GM13976 (cell line): ENCODE data around the gene LYST.
"Not testable (repeated sequence)": the region's sequence is repeated elsewhere in the genome, so short reads cannot be mapped to it uniquely, and the experiment has no call there.

Experiments used
- DNase-seq: peaks from one replicate; pipeline ENCODE4 v3.0.0; 2012; ENCODE audit warnings: low spot score
- CTCF ChIP-seq: IDR thresholded peaks from 2 replicates; pipeline ENCODE4 v1.5.1; 2012; ENCODE audit warnings: borderline replicate concordance, mild to moderate bottlenecking; ENCODE audit not compliant: insufficient read depth; ENCODE audit errors: extremely low read depth, missing control alignments, control extremely low read depth
- in situ Hi-C: fragments of 300-500 bp; cut with MboI; formaldehyde crosslinking; loops from one replicate; pipeline ENCODE4 v1.12.0; 2022; ENCODE audit warnings: low sequenced_read_pairs, mixed read lengths, inconsistent platforms; ENCODE audit not compliant: unreplicated experiment

LYST gene

DNA sequence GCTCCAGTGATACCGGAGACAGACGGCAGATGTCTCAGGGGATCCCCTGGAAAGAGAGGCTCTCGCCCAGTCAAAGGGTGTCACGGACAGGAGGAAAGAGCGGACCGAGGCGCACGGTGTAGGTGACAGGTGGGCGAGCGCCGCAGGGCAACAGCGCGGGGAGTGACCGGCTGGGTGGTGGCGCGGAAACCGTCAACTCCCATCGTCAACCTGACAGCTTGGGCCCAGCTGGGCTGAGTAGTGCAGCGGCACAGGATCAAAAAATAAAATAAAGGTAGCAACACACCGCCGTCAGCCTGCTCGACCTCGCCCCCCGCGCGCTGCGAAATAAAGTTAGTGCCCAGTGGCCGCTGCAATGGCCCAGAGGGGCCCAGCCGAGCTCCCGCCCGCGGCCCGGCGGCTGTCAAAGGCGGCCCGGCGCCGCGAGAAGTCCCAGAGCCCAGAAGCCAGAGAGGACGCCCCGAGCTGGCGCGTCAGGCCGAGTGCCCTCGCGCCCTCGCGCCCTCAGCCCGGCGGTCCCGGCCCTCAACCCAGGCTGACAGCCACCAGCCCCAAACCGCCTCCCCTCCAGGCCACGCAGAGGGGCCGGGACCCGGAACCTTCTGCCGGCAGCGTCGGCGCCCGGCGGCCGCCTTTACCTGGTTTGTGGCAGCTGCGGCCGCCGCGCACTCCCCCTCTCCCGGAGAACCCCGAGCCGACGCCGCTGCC is at the start of gene LYST:
LYST (minus strand) TSS at position 702 of the 708 bp plus-strand sequence. CDS start 36,489 bp downstream, outside the sequence.
- in situ Hi-C loops: no loop called here
- peak; percentile 64 for DNase-seq

DNA sequence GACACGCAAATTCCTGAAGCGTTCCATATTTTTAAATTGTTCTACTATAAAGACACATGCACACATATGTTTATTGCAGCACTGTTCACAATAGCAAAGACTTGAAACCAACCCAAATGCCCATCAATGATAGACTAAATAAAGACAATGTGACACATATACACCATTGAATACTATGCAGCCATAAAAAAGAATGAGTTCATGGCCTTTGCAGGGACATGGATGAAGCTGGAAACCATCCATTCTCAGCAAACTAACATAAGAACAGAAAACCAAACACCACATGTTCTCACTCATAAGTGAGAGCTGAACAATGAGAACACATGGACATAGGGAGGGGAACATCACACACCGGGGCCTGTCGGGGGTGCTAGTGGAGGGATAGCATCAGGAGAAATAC is 48.8 kb upstream of the LYST start:
- in situ Hi-C loops, DNase-seq: not testable (repeated sequence)

More for the DNA sequence above, at the start of gene LYST:
- TF ChIP-seq CTCF: peak; percentile 32

DNA sequence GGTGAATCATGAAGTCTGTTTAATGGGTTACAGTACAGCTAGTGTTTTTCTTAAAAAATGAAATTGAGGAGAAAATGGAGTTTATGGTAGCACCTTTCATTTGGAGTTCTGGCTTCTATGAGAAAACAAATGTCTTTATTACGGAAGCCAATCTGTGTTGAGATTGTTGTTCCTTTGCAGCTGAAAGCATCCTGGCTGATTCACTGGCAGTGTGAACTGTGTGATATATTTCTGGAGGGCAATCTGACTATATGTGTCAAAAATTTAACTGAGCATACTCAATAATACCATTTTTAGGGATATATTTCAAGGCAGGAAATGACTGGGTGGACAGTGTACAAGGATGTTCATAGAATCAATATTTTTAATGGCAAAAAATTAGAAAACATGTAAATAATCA is 46.6 kb upstream of the LYST start:
- in situ Hi-C loops: no loop called here
- no peak for DNase-seq
- TF ChIP-seq CTCF: no peak

DNA sequence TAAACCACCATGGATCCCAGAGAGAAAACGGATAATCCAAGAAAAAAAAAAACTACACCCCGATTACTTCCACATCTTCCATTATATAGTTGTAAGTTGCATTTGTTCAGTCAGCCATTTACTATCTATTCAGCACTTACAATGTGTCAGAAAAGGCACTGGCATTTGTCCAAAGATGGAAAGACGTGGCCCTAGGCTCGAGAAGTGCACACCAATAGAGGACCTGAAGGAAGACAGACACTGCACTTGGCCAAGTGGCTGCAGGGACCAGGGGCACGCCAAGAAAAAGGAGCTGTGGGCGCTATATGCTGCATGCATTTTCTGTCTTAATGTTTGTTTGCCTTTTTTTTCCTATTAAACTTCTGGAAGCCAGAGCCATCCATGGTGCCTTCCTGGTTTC is 45.2 kb upstream of the LYST start:
- no peak for DNase-seq
- no peak for TF ChIP-seq CTCF
- in situ Hi-C loops: no loop called here

- no peak for TF ChIP-seq CTCF
- no peak for DNase-seq
- in situ Hi-C loops: no loop called here
Measured at GRCh38 chr1:235911300-235911662, 44.6 kb upstream of the LYST start.

GRCh38 chr1:235910357-235911299 is 43.9 kb upstream of the LYST start:
- DNase-seq: no peak
- in situ Hi-C loops: no loop called here
- TF ChIP-seq CTCF: no peak
